NCI-H1105 treated with DMSO at 0.1 percent for 48 hours (cell line): ENCODE measurements around the gene PHF20.
"Not testable (repeated sequence)": the region's sequence is repeated elsewhere in the genome, so short reads cannot be mapped to it uniquely, and the experiment has no call there.

Experiments
- DNase-seq: peaks from one replicate; lab custom pipeline; 2025; lab: John Stamatoyannopoulos, UW

The PHF20 gene

GRCh38 chr20:35739294-35740163, 32.3 kb upstream of the PHF20 start:
- no peak for DNase-seq

GRCh38 chr20:35741892-35742740, 29.7 kb upstream of the PHF20 start, which contains the start of gene RBM39:
Gene RBM39, minus strand, starts transcription at chr20:35742260. Its CDS starts 1,386 bp downstream, at chr20:35740874.
- peak; percentile 100 for DNase-seq

GRCh38 chr20:35742741-35743523, 28.9 kb upstream of the PHF20 start:
- peak; percentile 42 for DNase-seq

- no peak for DNase-seq
Observed at GRCh38 chr20:35743693-35744491, 27.9 kb upstream of the PHF20 start.

GRCh38 chr20:35744492-35744841, 27.3 kb upstream of the PHF20 start:
- DNase-seq: not testable (repeated sequence)

- DNase-seq: no peak
Observed at GRCh38 chr20:35750611-35751010, 21.2 kb upstream of the PHF20 start.

GRCh38 chr20:35756404-35756803, 15.4 kb upstream of the PHF20 start:
- no peak for DNase-seq

- no peak for DNase-seq
Observed at GRCh38 chr20:35757098-35757705, 14.6 kb upstream of the PHF20 start.

GRCh38 chr20:35761548-35761947, 10.3 kb upstream of the PHF20 start:
- DNase-seq: not testable (repeated sequence)

GRCh38 chr20:35762461-35762860, 9.4 kb upstream of the PHF20 start:
- DNase-seq: no peak

- DNase-seq: not testable (repeated sequence)
Observed at GRCh38 chr20:35764936-35765335, 6.9 kb upstream of the PHF20 start.

- no peak for DNase-seq
Observed at GRCh38 chr20:35766843-35767242, 5.0 kb upstream of the PHF20 start.

GRCh38 chr20:35767683-35768481, 3.9 kb upstream of the PHF20 start:
- no peak for DNase-seq

GRCh38 chr20:35768731-35769664, 2.8 kb upstream of the PHF20 start:
- peak; percentile 53 for DNase-seq

- DNase-seq: no peak
Observed at GRCh38 chr20:35771367-35771688, 487 bp upstream of the PHF20 start.

- DNase-seq: no peak
Observed at GRCh38 chr20:35772563-35773058, 796 bp downstream of the PHF20 start.

- DNase-seq: no peak
Observed at GRCh38 chr20:35773154-35773751, 1.4 kb downstream of the PHF20 start.

GRCh38 chr20:35774391-35774790, 2.6 kb downstream of the PHF20 start:
- no peak for DNase-seq
